NCI-H1105 (cell line): Measurements from ENCODE around the gene MALL.
"Not testable (repeated sequence)": the region's sequence is repeated elsewhere in the genome, so short reads cannot be mapped to it uniquely, and the experiment has no call there.

Experiments used
- DNase-seq: peaks from one replicate; lab custom pipeline; 2025; lab: John Stamatoyannopoulos, UW

Gene MALL

DNA sequence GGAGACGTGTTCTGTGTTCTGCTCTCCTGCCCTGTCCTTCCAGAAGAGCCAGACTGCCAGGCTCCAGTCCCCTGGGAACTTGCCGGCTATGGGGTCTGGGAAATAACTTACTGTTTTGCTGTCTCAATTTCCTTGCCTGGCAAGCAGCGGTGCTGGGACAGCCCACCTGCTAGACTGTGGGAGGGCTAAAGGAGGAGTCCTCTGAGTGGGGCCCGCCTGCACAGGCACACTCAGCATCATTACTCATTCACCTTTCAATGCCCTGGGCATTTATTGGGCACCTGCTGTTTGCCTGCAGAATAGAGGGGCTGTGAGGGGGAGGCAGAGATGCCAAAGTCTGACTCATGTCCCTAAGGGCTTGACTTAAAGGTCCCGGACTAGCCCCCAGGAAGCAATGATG, 65.4 kb downstream of the MALL start:
- not testable (repeated sequence) for DNase-seq

DNA sequence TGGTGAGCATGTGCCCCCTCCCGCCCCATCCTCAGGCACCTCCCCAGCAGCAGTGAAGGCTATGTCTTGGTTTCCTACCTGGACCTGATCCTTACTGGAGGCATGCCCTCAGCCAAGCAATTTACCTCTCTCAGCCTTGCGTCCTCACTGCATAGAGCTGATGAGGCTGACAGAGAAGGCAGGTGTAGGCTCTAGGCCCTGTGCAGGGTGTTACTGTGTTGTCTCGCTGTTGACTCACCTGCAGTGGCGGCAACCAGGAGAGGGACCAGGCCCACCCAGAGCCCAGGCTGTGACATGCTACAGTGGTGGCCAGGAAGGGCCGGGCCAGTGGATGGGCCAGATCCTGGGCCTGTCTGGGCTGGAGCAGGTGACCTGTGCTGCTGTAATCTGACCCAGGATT, 65.9 kb downstream of the MALL start:
- not testable (repeated sequence) for DNase-seq

DNA sequence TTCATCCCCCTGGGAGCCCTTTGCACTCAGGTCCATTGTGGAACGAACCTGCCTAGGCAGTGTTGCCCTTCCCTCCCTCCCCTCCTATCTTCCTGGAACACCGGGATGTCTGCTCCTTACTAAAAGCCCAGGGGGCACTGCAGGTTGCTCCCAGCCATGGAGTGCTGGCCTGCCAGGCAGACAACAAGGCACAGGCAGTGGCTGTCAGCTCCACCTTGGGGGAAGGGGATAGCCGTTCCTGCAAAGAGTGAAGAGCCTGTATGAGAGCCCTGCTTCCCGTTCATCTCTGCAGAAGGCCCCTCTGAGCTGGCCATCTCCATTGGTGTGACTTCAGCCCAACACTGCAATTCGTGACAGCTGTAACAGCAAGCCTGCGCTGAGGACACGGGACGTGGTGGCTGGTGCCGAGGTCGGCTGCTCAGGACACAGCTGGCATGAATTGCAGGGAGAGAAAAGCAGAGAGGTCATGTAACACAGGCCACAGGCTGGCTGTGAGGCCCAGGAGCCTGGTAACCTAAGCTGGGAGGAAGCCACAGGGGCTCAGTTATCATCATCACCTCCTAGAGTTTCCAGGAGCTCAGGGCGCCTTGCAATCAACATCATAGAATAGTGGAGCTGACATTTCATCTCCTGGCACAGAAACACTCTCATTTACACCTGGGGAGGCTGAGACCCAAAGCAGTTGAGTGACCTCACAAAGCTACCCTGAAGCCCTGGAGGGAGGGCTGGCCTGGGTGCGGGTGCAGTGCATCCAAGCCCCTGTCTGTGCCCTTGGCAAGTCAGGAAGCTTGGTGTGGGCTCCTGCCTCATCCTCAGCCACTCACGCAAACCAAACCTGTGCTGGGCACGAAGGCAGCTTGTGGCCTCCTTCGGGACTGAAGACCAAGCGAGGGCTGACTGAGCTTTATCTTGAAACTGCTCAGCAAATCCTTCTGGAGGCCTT, 67.1 kb downstream of the MALL start:
- DNase-seq: not testable (repeated sequence)

DNA sequence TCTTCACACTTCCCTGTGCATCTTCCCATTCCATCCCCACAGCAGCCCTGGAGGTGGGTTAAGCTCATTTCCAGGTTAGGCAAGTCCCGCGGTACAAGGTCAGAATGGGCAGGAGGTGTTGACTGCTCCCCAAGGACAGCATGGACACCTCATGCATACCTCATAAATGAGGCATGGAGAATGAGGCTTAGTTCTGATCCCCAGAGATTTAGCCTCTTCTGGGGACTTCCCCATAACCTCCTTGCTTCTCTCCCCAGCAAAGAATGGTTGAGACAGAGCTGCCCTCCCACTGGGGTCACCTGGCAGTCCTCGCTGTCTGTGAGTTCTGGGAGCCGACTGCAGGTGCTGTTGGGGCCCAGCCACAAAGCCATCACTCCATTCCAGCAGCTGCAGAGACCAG, 68.4 kb downstream of the MALL start:
- not testable (repeated sequence) for DNase-seq

DNA sequence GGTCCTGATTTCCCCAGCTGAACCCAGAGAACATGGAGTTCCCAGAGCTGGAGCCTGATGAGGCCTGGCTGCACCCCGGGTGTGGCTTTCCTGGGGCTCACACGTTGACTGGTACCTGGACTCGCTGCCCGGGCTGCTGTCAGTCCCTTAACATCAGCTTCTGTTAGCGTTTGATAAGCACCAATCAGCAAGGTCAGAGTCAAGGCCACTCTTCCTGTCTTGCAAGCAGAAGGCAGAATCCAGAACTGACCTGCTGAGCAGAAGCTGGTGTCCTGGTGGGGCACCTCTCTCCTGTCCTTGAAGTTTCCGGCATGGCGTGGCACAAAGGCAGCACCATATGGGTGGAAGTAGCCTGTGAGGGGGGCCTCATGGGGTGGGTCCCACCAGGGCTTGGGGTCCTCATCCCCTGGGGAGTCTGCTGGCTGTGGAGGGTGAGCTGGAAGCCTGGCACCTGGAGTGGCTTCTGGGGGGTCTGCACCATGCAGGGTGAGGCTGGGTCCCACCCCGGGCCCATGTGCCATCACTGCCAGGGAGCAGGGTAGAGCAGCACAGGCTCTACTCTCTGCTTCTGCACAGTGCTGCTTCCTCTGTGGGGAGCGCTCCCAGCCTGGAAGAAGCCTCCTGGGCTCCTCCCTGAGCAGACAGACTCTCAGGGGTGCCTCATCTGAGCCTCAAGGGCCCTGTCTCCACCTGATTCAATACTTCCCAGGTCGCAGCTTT, 73.5 kb downstream of the MALL start:
- not testable (repeated sequence) for DNase-seq

DNA sequence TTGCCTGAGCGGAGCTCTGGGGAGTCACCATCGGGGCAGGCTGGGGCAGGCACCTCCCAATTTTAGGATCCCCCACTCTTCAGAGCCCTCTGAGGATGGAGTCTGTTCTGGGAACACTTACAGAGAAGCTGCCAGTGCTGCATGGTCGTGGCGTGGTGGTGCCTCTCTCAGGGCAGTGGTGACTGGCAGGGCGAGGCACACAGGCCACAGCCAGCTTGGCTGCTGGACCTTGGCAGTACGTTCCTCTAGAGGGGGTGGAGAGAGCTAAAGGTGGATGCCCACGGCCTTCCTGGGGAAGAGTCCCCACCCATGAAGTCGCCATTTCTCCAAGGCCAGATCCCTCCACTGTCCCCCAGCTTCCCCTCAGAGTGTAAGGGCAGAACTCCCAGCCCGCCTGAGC, 78.3 kb downstream of the MALL start:
- DNase-seq: not testable (repeated sequence)

DNA sequence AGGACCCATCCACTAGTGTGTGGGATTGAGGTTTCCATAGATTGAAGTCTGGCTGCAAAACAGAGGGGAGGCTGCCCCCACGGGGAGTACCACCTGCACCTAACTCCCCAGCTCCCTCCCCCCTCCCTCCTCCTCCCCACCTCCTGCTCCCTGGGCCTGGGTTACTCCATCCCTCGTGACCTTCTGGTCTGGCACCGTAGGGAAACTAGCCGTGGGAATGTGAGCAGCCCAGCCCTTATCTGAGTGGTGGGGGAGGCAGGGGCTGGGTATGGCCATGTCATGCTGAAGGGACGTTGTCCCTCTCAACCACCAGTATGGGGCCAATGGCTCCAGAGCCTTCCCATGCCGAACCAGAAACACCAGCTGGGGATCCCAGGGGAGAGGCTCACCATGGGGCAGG, 80.2 kb downstream of the MALL start:
- not testable (repeated sequence) for DNase-seq

DNA sequence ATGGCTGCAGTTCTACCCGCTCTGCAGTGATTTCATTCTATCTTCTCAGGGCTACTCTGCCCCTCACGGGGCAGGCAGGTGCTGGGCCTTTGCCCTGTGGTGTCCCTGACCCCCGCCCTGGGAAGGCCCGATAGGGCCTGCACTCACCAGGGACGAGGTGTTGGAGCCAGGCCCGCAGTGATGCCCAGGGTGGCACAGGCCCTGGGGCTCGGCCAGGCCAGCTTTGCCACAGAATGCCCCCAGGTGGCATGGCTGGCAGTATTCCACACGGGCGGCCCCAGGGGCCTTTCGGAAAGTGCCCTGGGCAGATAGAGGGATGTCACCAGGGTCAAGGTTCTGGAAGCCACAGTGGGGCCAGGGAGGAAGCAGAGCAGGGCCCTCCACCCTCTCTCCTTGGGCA, 80.7 kb downstream of the MALL start:
- not testable (repeated sequence) for DNase-seq
